Measurements from ENCODE around the gene MAPKAP1.

DNA sequence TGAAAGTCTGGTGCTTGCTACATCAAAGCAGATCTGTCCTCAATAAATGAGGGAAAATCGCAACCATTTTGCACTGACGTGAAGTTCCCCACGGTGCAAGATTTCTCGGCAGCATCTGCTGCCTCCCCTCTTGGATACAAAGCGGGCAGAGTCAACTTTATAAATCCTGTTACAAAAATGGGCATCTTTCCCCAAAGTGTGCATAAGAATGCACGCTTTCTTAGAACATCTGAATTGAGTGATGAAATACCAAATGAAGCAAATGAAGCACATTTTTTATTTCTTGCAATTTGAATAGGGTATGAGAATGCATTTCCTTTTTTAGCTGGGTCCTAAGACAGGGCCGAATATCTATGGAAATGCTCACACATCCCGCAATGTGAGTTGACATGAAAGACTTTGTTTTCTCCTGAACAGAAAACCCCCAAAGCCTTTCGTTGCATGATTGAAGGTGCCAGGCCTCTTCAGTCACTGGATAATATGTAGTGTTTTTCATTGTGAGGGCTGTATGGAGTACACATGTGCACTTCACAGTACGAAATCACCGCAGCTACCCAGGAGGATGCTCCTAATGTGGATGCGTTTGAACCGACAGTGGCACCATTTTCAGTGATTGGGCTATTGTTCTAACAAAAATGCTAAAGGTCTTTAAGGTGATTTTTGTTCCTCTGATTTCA, 19.6 kb upstream of the MAPKAP1 start:
- TF ChIP-seq POLR2A (IDR thresholded peaks at IDR 0.05; ENCODE audit: low read length), result no peak
- TF ChIP-seq GATA1 (IDR thresholded peaks at IDR 0.05; ENCODE audit: low read depth, low read length), result no peak
